Measurements from ENCODE around the gene CD46. TPM values are rescaled to one million over a fixed set of nuclear protein-coding genes. Genes with fewer than 3 reads are reported as not detected.

The CD46 gene
- total RNA-seq, 3 donors from 2014 or later = 203 to 283 (median 204) TPM

- no peak for DNase-seq (ENCODE audit: low spot score in 2 of 2)
- intact Hi-C loops (cut with DNase I; ENCODE audit: low total_unique reads) = no loop called here
- Histone ChIP-seq H3K4me3 (peak overlapping the region; percentile 76 to 82 (median 81)), H3K4me1 (peaks cover 30 to 58% of the 10 kb centered on the region in 2 donors), H3K27me3 (no peaks in the 10 kb centered on the region), H3K36me3 (no peaks in the 10 kb centered on the region), H3K27ac (peak overlapping the region; percentile 74 to 98), H3K9me3 (no peaks in the 10 kb centered on the region)
- TF ChIP-seq CTCF (IDR thresholded peaks at IDR 0.05) (no peak), POLR2AphosphoS5 (IDR thresholded peaks at IDR 0.05) (no peak), POLR2A (IDR thresholded peaks at IDR 0.05) (no peak)
Observed at GRCh38 chr1:207820568-207821463, 69.0 kb downstream of the CD46 start.

GRCh38 chr1:207821464-207822045 is 69.7 kb downstream of the CD46 start:
- peaks cover 31 to 52% of the 10 kb centered on the region in 2 donors for H3K4me1 ChIP-seq
- no peak for DNase-seq (ENCODE audit: low spot score in 2 of 2)
- no peaks in the 10 kb centered on the region for H3K27me3 ChIP-seq
- peak overlapping the region; percentile 98 for H3K27ac ChIP-seq
- intact Hi-C loops (cut with DNase I; ENCODE audit: low total_unique reads) = no loop called here
- H3K9me3 ChIP-seq = no peaks in the 10 kb centered on the region
- H3K36me3 ChIP-seq = no peaks in the 10 kb centered on the region
- no peak for TF ChIP-seq POLR2A (IDR thresholded peaks at IDR 0.05)
- no peak for TF ChIP-seq POLR2AphosphoS5 (IDR thresholded peaks at IDR 0.05)
- TF ChIP-seq CTCF (IDR thresholded peaks at IDR 0.05) = no peak
- peak overlapping the region; percentile 76 to 82 (median 81) for H3K4me3 ChIP-seq

GRCh38 chr1:207822124-207822601 is 70.3 kb downstream of the CD46 start:
- Histone ChIP-seq H3K36me3 (no peaks in the 10 kb centered on the region), H3K4me1 (peaks cover 31 to 50% of the 10 kb centered on the region in 2 donors), H3K4me3 (peak overlapping the region; percentile 76 to 82 (median 81)), H3K27ac (peak overlapping the region; percentile 98), H3K9me3 (no peaks in the 10 kb centered on the region), H3K27me3 (no peaks in the 10 kb centered on the region)
- TF ChIP-seq POLR2A (IDR thresholded peaks at IDR 0.05) = no peak
- no peak for TF ChIP-seq POLR2AphosphoS5 (IDR thresholded peaks at IDR 0.05)
- no peak for TF ChIP-seq CTCF (IDR thresholded peaks at IDR 0.05)
- intact Hi-C loops (cut with DNase I; ENCODE audit: low total_unique reads) = no loop called here
- no peak for DNase-seq (ENCODE audit: low spot score in 2 of 2)

GRCh38 chr1:207822602-207823451 is 71.0 kb downstream of the CD46 start:
- H3K9me3 ChIP-seq = no peaks in the 10 kb centered on the region
- TF ChIP-seq POLR2A (IDR thresholded peaks at IDR 0.05) = peak; percentile 39
- no peak for TF ChIP-seq CTCF (IDR thresholded peaks at IDR 0.05)
- peak; percentile 66 to 94 (median 73) for TF ChIP-seq POLR2AphosphoS5 (IDR thresholded peaks at IDR 0.05)
- DNase-seq (ENCODE audit: low spot score in 2 of 2) = peak; percentile 86 to 97
- H3K36me3 ChIP-seq = no peaks in the 10 kb centered on the region
- peaks cover 24 to 45% of the 10 kb centered on the region in 2 donors for H3K4me1 ChIP-seq
- no peaks in the 10 kb centered on the region for H3K27me3 ChIP-seq
- H3K4me3 ChIP-seq = peak overlapping the region; percentile 76 to 82 (median 81)
- H3K27ac ChIP-seq = peak overlapping the region; percentile 98
- intact Hi-C loops (cut with DNase I; ENCODE audit: low total_unique reads) = no loop called here

Data from breast epithelium (tissue), 4 donors.